GM21381 (cell line): Measurements from ENCODE around the gene BAIAP3.
A peak's percentile ranks its signal among the peaks of the same experiment; 100 is the strongest.

Source experiments
- ATAC-seq: cut with Tn5 transposase; IDR thresholded peaks from one replicate; pipeline ENCODE4 v1.9.1; 2021; ENCODE audit warnings: mild to moderate bottlenecking, moderate library complexity; ENCODE audit not compliant: unreplicated experiment

The BAIAP3 gene

GRCh38 chr16:1330931-1331711 is 2.3 kb upstream of the BAIAP3 start:
- no peak for ATAC-seq

GRCh38 chr16:1331712-1332617 is 1.5 kb upstream of the BAIAP3 start:
- no peak for ATAC-seq

- ATAC-seq: no peak
These were observed 762 bp upstream of the BAIAP3 start for GRCh38 chr16:1332618-1333148.

GRCh38 chr16:1333854-1334700 is 632 bp downstream of the BAIAP3 start:
- ATAC-seq: no peak

GRCh38 chr16:1334739-1335138 is 1.3 kb downstream of the BAIAP3 start:
- no peak for ATAC-seq

- no peak for ATAC-seq
These were observed 1.9 kb downstream of the BAIAP3 start for GRCh38 chr16:1335211-1335971.

GRCh38 chr16:1335996-1336395 is 2.6 kb downstream of the BAIAP3 start:
- ATAC-seq: no peak

GRCh38 chr16:1336619-1337018 is 3.2 kb downstream of the BAIAP3 start:
- no peak for ATAC-seq

GRCh38 chr16:1337486-1337885 is 4.0 kb downstream of the BAIAP3 start:
- ATAC-seq: no peak

GRCh38 chr16:1338119-1338730 is 4.8 kb downstream of the BAIAP3 start:
- ATAC-seq: no peak

- ATAC-seq: no peak
These were observed 5.6 kb downstream of the BAIAP3 start for GRCh38 chr16:1338855-1339675.

- ATAC-seq: no peak
These were observed 7.5 kb downstream of the BAIAP3 start for GRCh38 chr16:1340730-1341494.

GRCh38 chr16:1341495-1342420 is 8.3 kb downstream of the BAIAP3 start:
- ATAC-seq: no peak

GRCh38 chr16:1342526-1343427 is 9.3 kb downstream of the BAIAP3 start:
- ATAC-seq: peak; percentile 84

- ATAC-seq: no peak
These were observed 10.2 kb downstream of the BAIAP3 start for GRCh38 chr16:1343428-1344242.
